ENCODE data around the gene SORCS3.

SORCS3 gene

GRCh38 chr10:105104297-105104696 is 463.2 kb downstream of the SORCS3 start:
- no peak for DNase-seq (ENCODE audit: low spot score)

- DNase-seq (ENCODE audit: low spot score), result no peak
These were observed 468.1 kb downstream of the SORCS3 start for GRCh38 chr10:105109164-105109563.

GRCh38 chr10:105112862-105113261 is 471.8 kb downstream of the SORCS3 start:
- no peak for DNase-seq (ENCODE audit: low spot score)

- DNase-seq (ENCODE audit: low spot score), result no peak
These were observed 472.6 kb downstream of the SORCS3 start for GRCh38 chr10:105113666-105114065.

- no peak for DNase-seq (ENCODE audit: low spot score)
These were observed 480.7 kb downstream of the SORCS3 start for GRCh38 chr10:105121743-105122142.

GRCh38 chr10:105128111-105128510 is 487.0 kb downstream of the SORCS3 start:
- DNase-seq (ENCODE audit: low spot score), result no peak

GRCh38 chr10:105138358-105138757 is 497.3 kb downstream of the SORCS3 start:
- no peak for DNase-seq (ENCODE audit: low spot score)

DNA sequence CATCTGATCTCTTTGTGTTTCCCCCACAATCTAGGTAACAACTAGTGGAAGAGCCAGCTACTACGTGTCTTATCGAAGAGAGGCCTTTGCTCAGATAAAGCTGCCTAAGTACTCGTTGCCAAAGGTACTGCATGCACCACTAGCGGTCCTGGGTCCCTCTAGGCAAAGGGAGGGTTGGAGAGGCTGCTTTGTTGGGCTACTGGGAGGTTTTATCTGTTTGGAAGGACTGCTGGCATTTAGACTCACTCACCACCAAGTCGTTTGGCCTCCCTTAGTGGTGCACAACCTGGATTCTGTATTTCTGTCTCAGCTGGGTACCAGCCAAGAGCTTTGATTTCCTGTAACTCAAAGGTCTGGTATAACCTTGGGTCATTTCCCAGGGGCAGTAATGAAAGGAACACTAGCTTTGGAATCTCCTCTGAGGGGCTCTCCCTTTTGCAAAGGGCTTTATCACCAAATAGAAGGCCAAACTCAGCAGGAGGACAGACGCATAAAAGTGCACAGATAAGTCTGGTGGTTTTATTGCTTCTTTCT is 498.3 kb downstream of the SORCS3 start:
- DNase-seq (ENCODE audit: low spot score), result no peak

- DNase-seq (ENCODE audit: low spot score), result no peak
These were observed 499.5 kb downstream of the SORCS3 start for GRCh38 chr10:105140600-105140999.

GRCh38 chr10:105145711-105146110 is 504.6 kb downstream of the SORCS3 start:
- no peak for DNase-seq (ENCODE audit: low spot score)

GRCh38 chr10:105146436-105146835 is 505.3 kb downstream of the SORCS3 start:
- DNase-seq (ENCODE audit: low spot score), result no peak

DNA sequence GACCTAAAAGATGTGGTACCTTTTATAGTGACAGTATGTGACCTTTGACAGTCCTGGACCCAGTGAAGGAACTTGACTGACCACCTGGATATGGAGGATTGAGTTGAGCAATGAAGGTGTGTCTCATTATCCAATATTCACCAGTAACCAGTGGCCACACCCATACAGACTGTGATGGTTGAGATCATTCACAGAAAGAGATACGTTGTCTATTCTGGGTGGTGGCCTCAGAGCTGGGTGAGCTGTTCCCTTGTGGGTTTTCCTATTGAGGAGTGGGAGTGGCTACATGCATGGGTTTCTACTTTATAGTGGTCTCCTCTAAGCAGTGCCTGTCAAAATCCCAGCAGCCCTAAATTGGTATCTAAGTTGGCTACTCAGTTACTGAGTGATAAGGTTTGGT is 507.4 kb downstream of the SORCS3 start:
- no peak for DNase-seq (ENCODE audit: low spot score)

DNA sequence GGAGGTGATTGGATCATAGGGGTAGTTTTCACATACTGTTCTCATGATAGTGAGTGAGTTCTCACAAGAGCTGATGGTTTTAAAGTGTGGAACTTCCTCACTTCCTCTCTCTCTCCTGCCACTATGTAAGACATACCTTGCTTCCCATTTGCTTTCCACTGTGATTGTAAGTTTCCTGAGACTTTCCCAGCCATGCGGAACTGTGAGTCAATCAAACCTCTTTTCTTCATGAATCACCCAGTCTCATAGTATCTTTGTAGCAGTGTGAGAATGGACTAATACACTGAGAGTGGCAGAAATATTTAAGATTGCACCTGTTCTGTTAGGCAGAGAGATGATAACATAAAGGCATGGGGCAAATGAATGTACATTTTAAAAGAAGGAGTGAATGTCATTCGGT is 507.8 kb downstream of the SORCS3 start:
- DNase-seq (ENCODE audit: low spot score), result no peak

GRCh38 chr10:105149371-105149891 is 508.3 kb downstream of the SORCS3 start:
- no peak for DNase-seq (ENCODE audit: low spot score)

DNA sequence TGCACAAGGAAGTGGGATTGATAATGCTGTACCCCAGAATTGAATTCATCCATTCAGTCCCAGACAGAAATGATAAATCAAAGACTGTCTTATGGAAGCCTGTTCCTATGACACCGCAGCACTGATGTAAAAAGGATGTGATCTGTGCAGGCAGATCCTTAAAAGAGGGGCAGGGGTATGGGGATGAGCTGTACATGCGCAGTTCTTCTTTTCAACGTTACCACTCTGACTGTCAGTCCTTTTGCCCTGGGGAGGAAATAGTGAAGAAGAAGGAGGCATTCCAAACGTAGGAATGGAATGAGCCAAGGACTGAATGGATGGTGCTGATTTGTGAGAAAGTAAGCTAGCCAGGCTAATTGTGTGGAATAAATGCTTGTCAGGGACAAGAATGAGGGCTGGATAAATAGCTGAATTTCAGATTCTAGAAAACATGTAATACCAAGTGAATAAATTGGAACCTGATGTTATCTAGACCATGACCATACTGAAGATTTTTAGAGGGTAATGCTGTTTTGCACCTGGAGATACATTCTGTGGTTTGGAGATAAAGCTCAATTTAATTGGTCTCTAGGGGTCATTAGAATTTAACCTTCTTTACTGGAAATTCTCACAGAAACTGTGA is 509.3 kb downstream of the SORCS3 start:
- DNase-seq (ENCODE audit: low spot score), result no peak

DNA sequence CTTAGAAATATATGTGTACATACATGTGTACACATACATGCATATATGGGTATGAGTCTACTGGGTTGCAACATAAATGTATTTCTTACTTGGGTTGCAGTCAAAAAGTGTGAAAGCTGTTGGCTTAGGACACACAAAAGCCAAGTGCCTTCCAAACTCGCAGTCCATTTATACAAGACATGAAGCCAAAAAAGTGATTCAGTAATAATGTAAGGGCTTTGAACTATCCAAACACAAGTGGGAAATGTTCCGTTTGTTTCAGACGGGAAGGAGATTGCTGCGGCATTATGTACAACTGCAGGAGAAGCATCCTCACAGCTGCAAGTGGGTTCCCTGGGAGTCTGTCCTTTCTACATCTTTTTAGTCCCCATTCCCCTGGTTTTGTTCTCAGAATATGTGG is 513.6 kb downstream of the SORCS3 start:
- no peak for DNase-seq (ENCODE audit: low spot score)

DNA sequence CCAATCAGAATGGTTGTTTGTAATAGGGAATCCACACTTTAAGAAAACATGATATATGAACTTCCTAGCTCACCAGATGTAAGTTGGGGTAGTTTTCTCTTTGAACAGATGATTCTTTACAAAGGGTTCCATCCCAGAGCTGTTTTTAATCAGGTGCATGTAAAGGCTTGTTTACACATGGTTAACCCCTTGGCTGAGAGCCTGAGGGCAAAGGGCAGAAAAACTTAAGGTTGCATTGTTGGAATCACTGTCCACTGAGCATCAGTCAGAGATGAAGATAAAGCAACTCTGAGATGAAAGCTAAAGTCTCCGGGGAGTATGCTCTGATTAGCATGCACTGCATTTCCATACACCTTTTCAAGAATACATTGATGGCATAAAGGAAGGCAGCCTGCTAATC is 518.2 kb downstream of the SORCS3 start:
- no peak for DNase-seq (ENCODE audit: low spot score)

DNA sequence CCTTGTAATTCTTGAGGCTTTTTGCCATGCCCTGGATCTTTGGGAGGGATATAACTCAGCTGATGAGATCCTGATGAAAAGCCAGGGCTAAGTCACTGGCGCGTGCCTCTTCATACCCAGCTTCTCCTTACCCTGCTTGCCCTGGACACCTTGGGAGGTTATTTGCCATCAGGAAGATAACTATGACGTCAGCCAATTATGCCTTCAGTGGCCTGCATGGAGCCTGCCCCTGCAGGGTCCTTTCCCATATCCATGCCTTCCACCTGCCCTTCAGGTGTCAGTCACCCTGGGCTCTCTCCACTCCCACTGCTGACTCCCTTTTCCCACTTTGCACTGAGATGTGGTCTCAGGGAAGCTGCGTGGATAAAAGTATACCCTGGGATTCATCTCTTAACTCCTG is 520.1 kb downstream of the SORCS3 start:
- DNase-seq (ENCODE audit: low spot score), result no peak

DNA sequence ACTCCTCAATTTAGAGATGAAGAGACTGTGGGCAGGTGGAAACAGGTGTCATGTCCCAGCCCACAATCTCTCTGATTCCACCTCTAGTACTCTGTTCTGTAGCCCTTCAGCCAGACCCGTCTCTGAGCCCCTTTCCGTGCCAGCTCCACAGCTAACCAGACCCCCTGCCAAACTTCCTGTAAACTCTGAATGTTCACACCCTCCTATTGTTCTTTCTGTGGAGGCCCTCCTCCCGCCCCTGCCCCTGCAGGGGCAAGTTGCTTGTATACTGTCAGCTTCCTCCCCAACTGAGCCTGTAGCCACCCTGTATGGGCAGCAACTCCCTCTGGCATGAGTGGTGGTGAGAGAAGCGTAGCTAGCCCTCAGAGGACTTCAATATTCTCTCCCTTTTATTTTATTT is 520.7 kb downstream of the SORCS3 start:
- no peak for DNase-seq (ENCODE audit: low spot score)

DNA sequence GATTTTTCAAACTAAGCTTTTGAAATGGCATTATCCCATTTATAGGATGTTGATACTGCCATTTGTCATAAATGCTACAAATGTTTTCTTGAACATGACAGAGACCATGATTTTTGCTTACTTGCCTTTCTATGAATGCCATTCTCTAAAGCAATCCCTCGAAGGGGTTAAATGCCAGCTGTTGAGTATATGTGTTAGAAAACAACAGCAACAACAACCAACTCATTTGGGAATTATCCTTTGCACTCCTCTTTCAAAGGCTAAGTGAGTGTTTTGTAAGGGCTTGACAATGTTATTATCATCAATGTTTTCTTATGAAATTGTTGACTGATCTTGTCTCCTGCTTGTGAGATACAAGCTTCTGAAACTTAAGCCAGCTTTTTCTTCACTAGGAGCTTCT is 529.4 kb downstream of the SORCS3 start:
- no peak for DNase-seq (ENCODE audit: low spot score)

- no peak for DNase-seq (ENCODE audit: low spot score)
These were observed 530.9 kb downstream of the SORCS3 start for GRCh38 chr10:105171945-105172344.

- no peak for DNase-seq (ENCODE audit: low spot score)
These were observed 540.5 kb downstream of the SORCS3 start for GRCh38 chr10:105181626-105182025.

GRCh38 chr10:105183536-105183935 is 542.4 kb downstream of the SORCS3 start:
- no peak for DNase-seq (ENCODE audit: low spot score)

GRCh38 chr10:105185161-105185560 is 544.1 kb downstream of the SORCS3 start:
- DNase-seq (ENCODE audit: low spot score), result no peak
